Spleen (tissue), 7 donors: ENCODE data around the gene ST3GAL2.

Experiments
- POLR2A ChIP-seq, 3 donors: fragments of 450-650 bp; IDR thresholded peaks; one replicate each; pipeline ENCODE4 v1.5.1; 2017; ENCODE audit warnings: antibody characterized with exemption in 3 of 3, mild to moderate bottlenecking in 1 of 3
- TF ChIP-seq, protein P1 (sequence below), 11 experiments: fragments of 200-600 bp in 7 of 11; fragments of 450-650 bp in 4 of 11; sonication (generic) in 4 of 11; IDR thresholded peaks in 8 of 11; conservative IDR thresholded peaks in 3 of 11; 1 replicate in 7 of 11; 2 replicates in 4 of 11; pipeline versions ENCODE4 v1.4.0 to v1.8.0; 2016 to 2021; ENCODE audit warnings: antibody characterized with exemption in 11 of 11, inconsistent platforms in 4 of 11, mild to moderate bottlenecking in 1 of 11
- donor health status: DM: no; HTN: no; CAD: no; lungs with moderate emphysema.
- donor health status: DM: no; HTN: no; CAD: no.
- donor health status: DM: no; HTN: no; CAD: no.

DNA sequence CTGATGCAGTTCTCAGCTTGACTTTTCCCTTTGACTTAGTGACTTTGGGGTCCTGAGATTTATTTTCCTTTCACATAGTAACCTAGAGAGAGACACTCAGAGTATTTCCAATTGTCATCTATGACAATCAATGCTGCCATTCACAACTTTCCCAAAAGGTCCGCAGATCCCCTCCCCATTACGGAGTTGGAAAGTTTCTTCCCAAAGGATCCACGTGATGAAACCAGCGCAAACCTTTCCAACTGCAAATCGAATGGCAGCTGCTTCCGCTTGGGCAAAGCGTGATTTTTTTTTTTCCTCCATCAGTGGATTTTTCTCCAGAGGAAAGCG is 15.0 kb upstream of the ST3GAL2 start:
- TF ChIP-seq, protein P1, sequence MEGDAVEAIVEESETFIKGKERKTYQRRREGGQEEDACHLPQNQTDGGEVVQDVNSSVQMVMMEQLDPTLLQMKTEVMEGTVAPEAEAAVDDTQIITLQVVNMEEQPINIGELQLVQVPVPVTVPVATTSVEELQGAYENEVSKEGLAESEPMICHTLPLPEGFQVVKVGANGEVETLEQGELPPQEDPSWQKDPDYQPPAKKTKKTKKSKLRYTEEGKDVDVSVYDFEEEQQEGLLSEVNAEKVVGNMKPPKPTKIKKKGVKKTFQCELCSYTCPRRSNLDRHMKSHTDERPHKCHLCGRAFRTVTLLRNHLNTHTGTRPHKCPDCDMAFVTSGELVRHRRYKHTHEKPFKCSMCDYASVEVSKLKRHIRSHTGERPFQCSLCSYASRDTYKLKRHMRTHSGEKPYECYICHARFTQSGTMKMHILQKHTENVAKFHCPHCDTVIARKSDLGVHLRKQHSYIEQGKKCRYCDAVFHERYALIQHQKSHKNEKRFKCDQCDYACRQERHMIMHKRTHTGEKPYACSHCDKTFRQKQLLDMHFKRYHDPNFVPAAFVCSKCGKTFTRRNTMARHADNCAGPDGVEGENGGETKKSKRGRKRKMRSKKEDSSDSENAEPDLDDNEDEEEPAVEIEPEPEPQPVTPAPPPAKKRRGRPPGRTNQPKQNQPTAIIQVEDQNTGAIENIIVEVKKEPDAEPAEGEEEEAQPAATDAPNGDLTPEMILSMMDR (IDR thresholded peaks at IDR 0.05 in 8 of 11, conservative IDR thresholded peaks at IDR 0.05 in 3 of 11): no peak
- no peak for TF ChIP-seq POLR2A (IDR thresholded peaks at IDR 0.05)
